GM12878 (cell line): ENCODE results near the gene SF3B6. TPM values are rescaled to one million over a fixed set of nuclear protein-coding genes. Genes with fewer than 3 reads are reported as not detected.

Experiments used
- ATAC-seq: fragments of 200-7000 bp; cut with Tn5 transposase; 3 replicates; pipeline ENCODE4 v1.9.1; 2020; ENCODE audit warnings: mild to moderate bottlenecking, moderate library complexity
- BruUV-seq: library from RNA; stranded (reverse); fragments of 400-500 nt; replicated peaks from 2 replicates; lab custom pipeline; 2021; lab: Mats Ljungman, UMichigan
- CTCF ChIA-PET: fragments of 300-600 bp; sonication (Branson Sonifier 250); formaldehyde crosslinking; extraction: SDS; loops from one replicate; lab custom pipeline; 2021; ENCODE audit warnings: inconsistent platforms; lab: Yijun Ruan, JAX
- POLR2A ChIA-PET: fragments of 350-600 bp; formaldehyde crosslinking; extraction: SDS; loops from one replicate; lab custom pipeline; 2021; ENCODE audit warnings: inconsistent platforms; lab: Charles Lee
- RAD21 ChIA-PET: fragments of 300-600 bp; sonication (Branson Sonifier 250); formaldehyde crosslinking; loops from one replicate; lab custom pipeline; 2023; ENCODE audit warnings: antibody characterized with exemption; ENCODE audit not compliant: unreplicated experiment; lab: Charles Lee
- SMC1A ChIA-PET: fragments of 300-600 bp; sonication (Branson Sonifier 250); formaldehyde crosslinking; loops from one replicate; lab custom pipeline; 2023; ENCODE audit not compliant: unreplicated experiment, uncharacterized antibody; lab: Charles Lee
- DNase-seq: peaks from one replicate; pipeline ENCODE4 v3.0.0-alpha.2; 2011; ENCODE audit warnings: low read depth, low spot score
- FAIRE-seq: peaks from 3 replicates; lab custom pipeline; 2011; peaks lifted over from hg19 to GRCh38; lab: Jason Lieb, UNC
- H2AFZ ChIP-seq: 2 replicates; pipeline ENCODE4 v1.6.0; 2011; ENCODE audit warnings: low read depth, low read length, control low read depth; ENCODE audit not compliant: control insufficient read depth
- H3K27ac ChIP-seq: 2 replicates; pipeline ENCODE4 v1.5.1; 2011; ENCODE audit warnings: control low read depth; ENCODE audit not compliant: control insufficient read depth, insufficient read depth
- H3K27me3 ChIP-seq, 2 experiments: replicated peaks in 1 of 2; 2 replicates each; pipeline versions ENCODE4 v1.6.0 to v1.6.1; 2011; ENCODE audit warnings: low read length in 1 of 2; ENCODE audit not compliant: control insufficient read depth in 2 of 2, insufficient read depth in 2 of 2
- H3K36me3 ChIP-seq, 2 experiments: 2 replicates each; pipeline ENCODE4 v1.5.1; 2011; ENCODE audit warnings: low read length in 1 of 2; ENCODE audit not compliant: control insufficient read depth in 2 of 2, insufficient read depth in 2 of 2
- H3K4me1 ChIP-seq: 2 replicates; pipeline ENCODE4 v1.6.1; 2011; ENCODE audit warnings: mild to moderate bottlenecking, low read length, moderate library complexity, mixed read lengths; ENCODE audit not compliant: control insufficient read depth, insufficient read depth
- H3K4me2 ChIP-seq: 2 replicates; pipeline ENCODE4 v1.6.0; 2011; ENCODE audit warnings: control low read depth; ENCODE audit not compliant: control insufficient read depth, insufficient read depth
- H3K4me3 ChIP-seq: fragments of 200-600 bp; sonication (generic); 2 replicates; pipeline ENCODE4 v1.5.1; 2016
- H3K79me2 ChIP-seq: 2 replicates; pipeline ENCODE4 v1.6.0; 2011; ENCODE audit warnings: low read length; ENCODE audit not compliant: control insufficient read depth, insufficient read depth
- H3K9ac ChIP-seq: 2 replicates; pipeline ENCODE4 v1.8.0; 2011; ENCODE audit warnings: low read length, control low read depth, mixed read lengths; ENCODE audit not compliant: control insufficient read depth, insufficient read depth
- H3K9me3 ChIP-seq: replicated peaks from 3 replicates; pipeline ENCODE4 v1.5.1; 2011; ENCODE audit warnings: mild to moderate bottlenecking, low read length; ENCODE audit not compliant: control insufficient read depth, insufficient read depth
- H4K20me1 ChIP-seq: 2 replicates; pipeline ENCODE4 v1.6.0; 2011; ENCODE audit not compliant: control insufficient read depth, insufficient read depth
- ASH2L ChIP-seq: fragments of 300-600, 200-600 bp; sonication (generic); IDR thresholded peaks from 2 replicates; pipeline ENCODE4 v1.6.1; 2017; ENCODE audit warnings: low read depth, mild to moderate bottlenecking, borderline replicate concordance
- IKZF1 ChIP-seq: fragments of 450-650 bp; conservative IDR thresholded peaks from 2 replicates; pipeline ENCODE4 v1.6.1; 2017; ENCODE audit warnings: antibody characterized with exemption, mild to moderate bottlenecking
- KDM1A ChIP-seq: fragments of 200-600 bp; sonication (generic); IDR thresholded peaks from 2 replicates; pipeline ENCODE4 v1.6.1; 2016; ENCODE audit warnings: borderline replicate concordance
- LARP7 ChIP-seq: fragments of 450-650 bp; IDR thresholded peaks from 2 replicates; pipeline ENCODE4 v1.6.1; 2017; ENCODE audit warnings: mild to moderate bottlenecking
- MEF2A ChIP-seq: IDR thresholded peaks from 2 replicates; pipeline ENCODE4 v1.6.1; 2011; ENCODE audit warnings: low read depth, mild to moderate bottlenecking, low read length, moderate library complexity; ENCODE audit not compliant: insufficient read depth
- POLR2AphosphoS2 ChIP-seq: IDR thresholded peaks from 2 replicates; pipeline ENCODE4 v1.6.1; 2011; ENCODE audit warnings: low read depth, mild to moderate bottlenecking, low read length, improper control_type of control experiment, moderate library complexity
- RCOR1 ChIP-seq: conservative IDR thresholded peaks from 2 replicates; pipeline ENCODE4 v1.6.1; 2012; ENCODE audit warnings: low read depth, low read length, improper control_type of control experiment
- YY1 ChIP-seq: IDR thresholded peaks from 2 replicates; pipeline ENCODE4 v1.6.1; 2011; ENCODE audit warnings: low read depth, mild to moderate bottlenecking, low read length
- WGBS: methylation state at CpG from one replicate; pipeline ENCODE4 v1.1.6; 2016; ENCODE audit warnings: low lambda C conversion rate; ENCODE audit not compliant: insufficient replicate concordance, insufficient coverage; ENCODE audit errors: missing lambda C conversion rate; 5-methylcytosine and 5-hydroxymethylcytosine counted together
- in situ Hi-C: fragments of 300-500 bp; cut with MboI; formaldehyde crosslinking; loops from 9 replicates; pipeline ENCODE4 v1.14.3; 2018; ENCODE audit warnings: mixed read lengths
- intact Hi-C: fragments of 100-400 bp; cut with micrococcal nuclease; formaldehyde crosslinking; loops from one replicate; pipeline ENCODE4 v1.14.2; 2022; ENCODE audit not compliant: unreplicated experiment
- polyA plus RNA-seq, 11 experiments: library from polyadenylated mRNA; depleted of rRNA in 4 of 11; unstranded in 6 of 11; stranded (reverse) in 5 of 11; fragments of >200 nt; fragmentation: Nextera tagmentation in 4 of 11; fragmentation: Illumina TruSeq in 1 of 11; extraction: Ambion mirVana in 4 of 11; extraction: Trizol in 1 of 11; gene quantifications; 1 replicate in 1 of 11; 2 replicates in 10 of 11; pipeline versions ENCODE4 v1.2.1 to v1.2.3, GENCODE V29; 2011 to 2016; ENCODE audit warnings: inconsistent platforms in 2 of 11, missing spikeins in 2 of 11, low read depth in 1 of 11
- total RNA-seq, 4 experiments: library from RNA; depleted of rRNA in 3 of 4; stranded (reverse); fragments of >200 nt in 3 of 4; fragmentation: Illumina TruSeq in 1 of 4; extraction: Trizol in 1 of 4; gene quantifications; 2 replicates each; pipeline versions ENCODE4 v1.2.1 to v1.2.3, GENCODE V29; 2013 to 2021

Gene SF3B6
- total and polyA plus RNA-seq, 10 of the 15 experiments (the other 5 are each of a cell fraction or from before 2014, with no cell fraction given), result 118 to 584 (median 270) TPM

DNA sequence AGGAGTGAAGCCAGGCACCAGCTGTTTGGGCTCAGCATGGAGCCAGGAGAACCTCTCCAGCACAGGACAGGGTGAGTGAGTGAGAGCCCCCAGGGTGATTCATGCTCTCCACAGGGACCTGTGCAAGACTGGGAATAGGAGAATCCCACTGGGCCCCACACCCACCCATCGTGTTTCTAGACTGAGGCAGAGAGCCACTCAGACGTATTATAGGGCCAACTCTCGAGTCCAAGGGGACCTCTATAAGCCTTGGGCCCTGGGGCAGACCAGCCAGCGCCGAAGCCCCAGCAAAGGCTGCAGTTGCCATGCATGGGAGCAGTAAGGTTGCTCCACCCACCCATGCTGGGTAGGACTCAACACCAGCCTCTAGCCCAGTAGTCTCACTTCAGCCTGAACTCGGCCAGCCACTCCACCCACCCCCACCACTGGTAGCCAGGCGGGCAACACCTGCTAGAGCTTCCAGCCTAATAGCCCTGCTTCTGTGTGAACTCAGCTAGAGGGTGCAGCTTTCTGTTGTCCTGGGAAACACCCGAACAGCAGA, 28.1 kb upstream of the SF3B6 start:
- TF ChIP-seq YY1, result no peak
- no peak for TF ChIP-seq IKZF1
- no peak for TF ChIP-seq RCOR1
- TF ChIP-seq ASH2L, result no peak
- no peak for TF ChIP-seq KDM1A
- TF ChIP-seq MEF2A, result no peak
- no peak for TF ChIP-seq LARP7
- ChIA-PET POLR2A (no interaction called here), RAD21 (interaction anchor here (0.6 kb wide), 1 partner anchor 105 kb away, joined by 3 read pairs; no protein-coding TSS in a partner anchor), CTCF (interaction anchor here (0.7 kb wide), 1 partner anchor 279 kb away, joined by 4 read pairs; no protein-coding TSS in a partner anchor), SMC1A (interaction anchor here (1.2 kb wide), 1 partner anchor 10 kb away, joined by 4 read pairs; no protein-coding TSS in a partner anchor)
- Histone ChIP-seq H3K4me2 (0 out of 2 replicates have a peak overlapping the region, but pooled peaks have one; percentile 7), H3K27me3 (no peaks in the 10 kb centered on the region), H3K9me3 (no peaks in the 10 kb centered on the region; the same call in 1 of the 3 replicates), H3K36me3 (no peaks in the 10 kb centered on the region), H3K9ac (no peak overlapping the region), H3K4me1 (peaks cover 9% of the 10 kb centered on the region), H4K20me1 (no peaks in the 10 kb centered on the region), H3K79me2 (no peaks in the 10 kb centered on the region), H3K27ac (no peak overlapping the region), H2AFZ (no peak overlapping the region), H3K4me3 (no peak overlapping the region)
- in situ Hi-C loops, result no loop called here
- 76% methylated on average over 8 of the region's 8 CpGs for WGBS
- DNase-seq (no peak), ATAC-seq (no peak), FAIRE-seq (no peak)
- no TSS peak for BruUV-seq
- intact Hi-C loops, result no loop called here

DNA sequence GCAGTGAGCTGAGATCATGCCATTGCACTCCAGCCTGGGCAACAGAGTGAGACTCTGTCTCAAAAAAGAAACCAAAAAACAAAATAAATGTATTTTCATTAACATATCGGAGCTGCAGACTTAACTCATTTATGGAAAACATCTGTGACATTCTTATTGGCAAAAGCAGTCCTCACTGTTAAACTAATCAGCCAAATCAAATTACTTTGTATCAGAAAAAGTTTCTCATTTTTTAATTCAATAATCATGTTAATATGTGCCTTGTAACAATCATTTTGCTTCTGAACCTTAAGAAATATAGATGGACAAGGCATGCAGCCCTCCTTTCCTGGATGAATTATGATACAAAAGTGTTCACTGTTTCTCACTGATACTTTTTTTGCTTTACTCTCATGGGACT, 26.6 kb upstream of the SF3B6 start:
- no peak for TF ChIP-seq POLR2AphosphoS2
- TF ChIP-seq, all 136 proteins: peak for 0
- H4K20me1 ChIP-seq, result no peaks in the 10 kb centered on the region
- H3K36me3 ChIP-seq, result no peaks in the 10 kb centered on the region
- H3K9ac ChIP-seq, result no peak overlapping the region
- ATAC-seq (no peak), DNase-seq (no peak), FAIRE-seq (no peak)
- no TSS peak for BruUV-seq
- no peak overlapping the region for H3K4me3 ChIP-seq
- peaks cover 9% of the 10 kb centered on the region for H3K4me1 ChIP-seq
- H3K27me3 ChIP-seq, result no peaks in the 10 kb centered on the region
- H3K4me2 ChIP-seq, result no peak overlapping the region
- in situ Hi-C loops (no loop called here), intact Hi-C loops (no loop called here)
- RAD21 ChIA-PET, result no interaction called here
- WGBS, result 100% methylated on average over 1 of the region's 1 CpG
- no peak overlapping the region for H3K27ac ChIP-seq
- CTCF ChIA-PET, result interaction anchor here (1.3 to 1.6 kb wide), 2 partner anchors 11 to 17 kb away, joined by 3 read pairs; no protein-coding TSS in a partner anchor
- SMC1A ChIA-PET, result interaction anchor here (1.1 to 1.5 kb wide), 3 partner anchors 11 to 56 kb away, joined by 3 to 4 read pairs (median 4); partner anchors contain the start of gene WDCP
- no peaks in the 10 kb centered on the region for H3K79me2 ChIP-seq
- no peak overlapping the region for H2AFZ ChIP-seq
- POLR2A ChIA-PET, result no interaction called here
- no peaks in the 10 kb centered on the region; the same call in 1 of the 3 replicates for H3K9me3 ChIP-seq
